ENCODE results near the gene POLN. TPM values are rescaled to one million over a fixed set of nuclear protein-coding genes. Genes with fewer than 3 reads are reported as not detected.
"Not testable (repeated sequence)": the region's sequence is repeated elsewhere in the genome, so short reads cannot be mapped to it uniquely, and the experiment has no call there.

POLN gene
- polyA plus RNA-seq, 1 experiment = 0.35 TPM

DNA sequence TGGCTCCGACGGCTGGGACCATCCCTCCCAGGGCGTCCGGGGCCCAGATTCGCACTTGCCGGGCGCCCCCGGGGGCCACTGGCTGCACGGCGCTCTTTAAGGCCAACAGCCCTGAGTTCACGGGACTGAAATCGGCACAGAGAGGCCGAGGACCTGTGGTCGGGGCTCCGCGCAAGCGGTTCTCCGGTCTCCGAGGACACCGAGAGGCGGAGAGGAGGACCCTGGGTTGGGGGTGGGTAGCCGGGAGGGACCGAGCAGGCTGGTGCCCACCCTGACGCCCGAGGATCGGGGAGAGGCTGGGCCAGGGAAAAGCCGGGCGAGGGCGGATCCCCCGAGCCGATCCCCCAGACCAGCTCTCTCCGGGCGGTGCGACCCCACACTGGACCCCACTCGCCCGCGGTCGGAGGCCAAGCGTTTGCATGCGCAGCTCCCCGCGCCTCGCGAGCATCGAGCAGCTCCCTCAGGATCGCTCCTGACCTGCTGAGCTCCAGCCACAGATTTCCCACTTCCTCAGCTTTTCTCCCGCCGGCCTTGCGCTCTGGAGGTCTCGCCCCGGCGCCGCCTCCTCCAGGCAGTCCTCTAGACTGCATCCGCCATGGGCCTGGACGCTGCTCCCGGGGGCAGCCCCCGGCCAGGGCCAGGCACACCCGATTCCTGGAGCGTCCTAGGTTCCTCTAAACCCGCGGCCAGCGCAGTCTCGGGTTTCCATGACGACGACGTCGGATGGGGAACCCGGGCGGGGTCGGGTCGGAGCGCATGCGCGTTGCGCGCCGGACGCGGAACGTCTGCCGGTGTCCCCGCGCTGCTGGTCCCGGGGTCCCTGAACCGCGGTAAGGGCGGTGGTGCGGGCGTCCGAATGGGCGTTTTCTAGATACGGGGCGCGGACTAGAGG lies 200.4 kb downstream of the POLN start:
- peaks cover 20% of the 10 kb centered on the region for H3K9me3 ChIP-seq (ENCODE audit: control insufficient read depth, insufficient read depth, low read length)
- no peak overlapping the region for H3K27ac ChIP-seq (ENCODE audit: low read depth, low read length)
- ChIA-PET POLR2A (no interaction called here), CTCF (no interaction called here)
- peak; percentile 15 for DNase-seq (ENCODE audit: low read depth, low spot score)
- TF ChIP-seq, protein P1, sequence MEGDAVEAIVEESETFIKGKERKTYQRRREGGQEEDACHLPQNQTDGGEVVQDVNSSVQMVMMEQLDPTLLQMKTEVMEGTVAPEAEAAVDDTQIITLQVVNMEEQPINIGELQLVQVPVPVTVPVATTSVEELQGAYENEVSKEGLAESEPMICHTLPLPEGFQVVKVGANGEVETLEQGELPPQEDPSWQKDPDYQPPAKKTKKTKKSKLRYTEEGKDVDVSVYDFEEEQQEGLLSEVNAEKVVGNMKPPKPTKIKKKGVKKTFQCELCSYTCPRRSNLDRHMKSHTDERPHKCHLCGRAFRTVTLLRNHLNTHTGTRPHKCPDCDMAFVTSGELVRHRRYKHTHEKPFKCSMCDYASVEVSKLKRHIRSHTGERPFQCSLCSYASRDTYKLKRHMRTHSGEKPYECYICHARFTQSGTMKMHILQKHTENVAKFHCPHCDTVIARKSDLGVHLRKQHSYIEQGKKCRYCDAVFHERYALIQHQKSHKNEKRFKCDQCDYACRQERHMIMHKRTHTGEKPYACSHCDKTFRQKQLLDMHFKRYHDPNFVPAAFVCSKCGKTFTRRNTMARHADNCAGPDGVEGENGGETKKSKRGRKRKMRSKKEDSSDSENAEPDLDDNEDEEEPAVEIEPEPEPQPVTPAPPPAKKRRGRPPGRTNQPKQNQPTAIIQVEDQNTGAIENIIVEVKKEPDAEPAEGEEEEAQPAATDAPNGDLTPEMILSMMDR (IDR thresholded peaks at IDR 0.05; ENCODE audit: low read depth, low read length) = no peak
- peaks cover 26% of the 10 kb centered on the region for H3K27me3 ChIP-seq (ENCODE audit: control insufficient read depth, insufficient read depth, low read length)
- H3K4me3 ChIP-seq (ENCODE audit: low read depth, low read length) = peak overlapping the region; percentile 76

DNA sequence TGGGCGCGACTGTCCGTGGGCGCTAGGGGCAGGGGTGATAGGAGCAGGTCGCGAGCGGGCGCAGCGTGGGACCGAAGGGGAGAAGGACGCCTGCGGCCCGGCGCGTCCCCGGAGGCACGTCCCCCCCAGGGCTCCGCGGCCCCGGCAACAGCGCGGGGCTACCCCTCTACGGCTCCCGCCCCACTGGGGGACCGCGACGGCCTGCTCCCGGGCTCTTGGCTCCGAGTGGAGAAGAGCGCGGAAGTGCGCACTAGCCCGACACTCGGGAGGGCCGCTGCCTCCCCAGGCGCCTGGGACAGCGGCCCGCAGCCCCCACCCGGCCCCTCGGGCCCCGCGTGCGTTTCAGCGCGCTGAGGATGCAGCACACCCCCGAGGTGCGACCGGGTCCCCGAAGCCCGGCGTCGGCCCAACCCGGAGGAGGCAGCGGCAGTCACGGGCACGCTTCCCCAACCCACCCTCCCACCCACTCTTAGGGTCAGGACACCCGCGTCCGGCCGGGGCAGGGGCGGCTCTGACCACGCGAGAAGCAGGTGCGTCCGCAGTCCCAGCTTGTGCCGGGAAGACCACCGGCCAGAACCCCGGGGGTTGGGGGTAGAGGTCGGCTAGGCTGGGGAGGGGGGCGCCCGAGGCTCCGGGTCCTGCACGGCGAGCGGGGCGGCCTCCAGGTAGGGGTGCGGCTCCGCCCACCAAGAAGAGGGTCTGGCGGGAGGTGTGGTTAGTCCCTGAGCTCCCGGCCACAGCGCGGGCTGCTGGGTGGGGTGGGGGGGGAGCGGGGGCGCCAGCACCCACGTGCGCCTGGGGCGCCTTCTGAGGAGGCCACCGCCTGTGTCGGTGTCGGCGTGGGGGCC lies 201.3 kb downstream of the POLN start:
- CTCF ChIA-PET = no interaction called here
- peaks cover 20% of the 10 kb centered on the region for H3K9me3 ChIP-seq (ENCODE audit: control insufficient read depth, insufficient read depth, low read length)
- no peak for DNase-seq (ENCODE audit: low read depth, low spot score)
- no peak overlapping the region for H3K4me3 ChIP-seq (ENCODE audit: low read depth, low read length)
- TF ChIP-seq, protein P1 (IDR thresholded peaks at IDR 0.05; ENCODE audit: low read depth, low read length) = no peak
- POLR2A ChIA-PET = no interaction called here
- H3K27me3 ChIP-seq (ENCODE audit: control insufficient read depth, insufficient read depth, low read length) = peaks cover 30% of the 10 kb centered on the region
- no peak overlapping the region for H3K27ac ChIP-seq (ENCODE audit: low read depth, low read length)

DNA sequence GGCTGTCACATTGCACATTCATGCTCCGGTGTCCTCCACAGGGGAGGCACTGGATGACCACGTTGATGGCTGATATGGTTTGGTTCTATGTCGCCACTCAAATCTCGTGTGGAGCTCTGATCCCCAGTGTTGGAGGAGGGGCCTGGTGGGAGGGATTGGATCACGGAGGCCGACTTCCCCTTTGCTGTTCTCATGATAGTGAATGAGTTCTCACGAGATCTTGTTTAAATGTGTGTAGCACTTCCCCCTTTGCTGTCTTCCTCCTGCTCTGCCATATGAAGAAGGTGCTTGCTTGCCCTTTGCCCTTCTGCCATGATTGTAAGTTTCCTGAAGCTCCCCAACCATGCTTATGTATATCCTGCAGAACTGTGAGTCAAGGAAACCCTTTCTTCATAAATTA lies 205.1 kb downstream of the POLN start:
- no peak overlapping the region for H3K4me3 ChIP-seq (ENCODE audit: low read depth, low read length)
- CTCF ChIA-PET = no interaction called here
- POLR2A ChIA-PET = no interaction called here

DNA sequence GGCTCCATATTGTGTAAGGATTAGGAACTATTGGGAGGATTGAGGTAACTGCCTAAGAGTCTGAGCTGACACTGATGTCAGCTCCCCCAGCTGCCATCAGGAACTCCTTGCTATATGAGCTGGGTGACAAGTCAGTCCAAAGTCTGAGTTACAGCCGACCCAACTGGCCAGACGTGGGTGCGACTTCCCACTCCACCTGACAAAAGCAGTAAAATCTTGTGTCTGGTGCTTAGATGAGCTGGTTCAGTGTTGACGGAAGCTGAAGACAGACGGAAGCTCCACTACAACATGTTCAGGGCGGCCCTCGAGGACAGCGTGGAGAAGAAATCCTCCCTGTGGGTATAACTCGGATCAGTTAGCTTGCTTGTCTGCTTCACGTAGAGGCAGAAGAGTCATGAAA lies 205.6 kb downstream of the POLN start:
- Histone ChIP-seq H3K27me3 (ENCODE audit: control insufficient read depth, insufficient read depth, low read length) (peaks cover 42% of the 10 kb centered on the region), H3K27ac (ENCODE audit: low read depth, low read length) (no peak overlapping the region), H3K9me3 (ENCODE audit: control insufficient read depth, insufficient read depth, low read length) (peaks cover 2% of the 10 kb centered on the region; the same call in 1 of the 2 replicates), H3K4me3 (ENCODE audit: low read depth, low read length) (no peak overlapping the region)
- CTCF ChIA-PET = no interaction called here
- DNase-seq (ENCODE audit: low read depth, low spot score) = no peak
- TF ChIP-seq, protein P1 (IDR thresholded peaks at IDR 0.05; ENCODE audit: low read depth, low read length) = no peak
- POLR2A ChIA-PET = interaction anchor here (0.6 kb wide), 1 partner anchor 119 kb away, joined by 8 read pairs; no protein-coding TSS in a partner anchor

More for the DNA sequence above, 205.1 kb downstream of the POLN start:
- Histone ChIP-seq H3K9me3 (ENCODE audit: control insufficient read depth, insufficient read depth, low read length) (peaks cover 6% of the 10 kb centered on the region; the same call in 1 of the 2 replicates), H3K27me3 (ENCODE audit: control insufficient read depth, insufficient read depth, low read length) (peaks cover 40% of the 10 kb centered on the region), H3K27ac (ENCODE audit: low read depth, low read length) (no peak overlapping the region)
- no peak for DNase-seq (ENCODE audit: low read depth, low spot score)
- TF ChIP-seq, protein P1 (IDR thresholded peaks at IDR 0.05; ENCODE audit: low read depth, low read length) = no peak

DNA sequence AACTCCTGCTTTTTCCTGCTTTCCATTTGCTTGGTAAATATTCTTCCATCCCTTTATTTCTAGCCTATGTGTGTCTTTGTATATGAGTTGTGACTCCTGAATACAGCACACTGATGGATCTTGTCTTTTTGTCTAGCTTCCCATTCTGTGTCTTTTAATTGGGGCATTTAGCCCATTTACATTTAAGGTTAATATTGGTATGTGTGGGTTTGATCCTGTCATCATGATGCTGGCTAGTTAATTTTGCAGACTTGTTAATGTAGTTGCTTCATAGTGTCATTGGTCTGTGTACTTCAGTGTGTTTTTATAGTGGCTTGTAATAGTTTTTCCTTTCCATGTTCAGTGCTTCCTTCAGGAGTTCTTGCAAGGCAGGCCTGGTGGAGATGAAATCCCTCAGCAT lies 210.8 kb downstream of the POLN start:
- H3K9me3 ChIP-seq (ENCODE audit: control insufficient read depth, insufficient read depth, low read length); H3K4me3 ChIP-seq (ENCODE audit: low read depth, low read length); DNase-seq (ENCODE audit: low read depth, low spot score); H3K27ac ChIP-seq (ENCODE audit: low read depth, low read length); POLR2A ChIA-PET: not testable (repeated sequence)
- CTCF ChIA-PET = interaction anchor here (0.6 kb wide), 2 partner anchors 90 to 371 kb away, joined by 3 to 4 read pairs; no protein-coding TSS in a partner anchor
- H3K27me3 ChIP-seq (ENCODE audit: control insufficient read depth, insufficient read depth, low read length) = peaks cover 28% of the 10 kb centered on the region

DNA sequence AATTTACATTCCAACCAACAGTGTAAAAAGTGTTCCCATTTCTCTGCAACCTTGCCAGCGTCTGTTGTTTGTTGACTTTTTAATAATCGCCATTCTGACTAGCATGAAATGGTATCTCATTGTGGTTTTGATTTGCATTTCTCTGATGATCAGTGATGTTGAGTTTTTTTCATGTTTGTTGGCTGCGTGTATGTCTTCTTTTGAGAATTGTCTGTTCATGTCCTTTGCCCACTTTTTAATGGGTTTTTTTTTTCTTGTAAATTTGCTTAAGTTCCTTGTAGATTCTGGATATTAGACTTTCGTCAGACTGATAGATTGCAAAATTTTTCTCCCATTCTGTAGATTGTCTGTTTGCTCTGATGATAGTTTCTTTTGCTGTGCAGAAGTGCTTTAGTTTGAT lies 214.8 kb downstream of the POLN start:
- H3K27ac ChIP-seq (ENCODE audit: low read depth, low read length); H3K4me3 ChIP-seq (ENCODE audit: low read depth, low read length); CTCF ChIA-PET; DNase-seq (ENCODE audit: low read depth, low spot score); H3K9me3 ChIP-seq (ENCODE audit: control insufficient read depth, insufficient read depth, low read length); POLR2A ChIA-PET: not testable (repeated sequence)
- peaks cover 43% of the 10 kb centered on the region for H3K27me3 ChIP-seq (ENCODE audit: control insufficient read depth, insufficient read depth, low read length)

Measured in AG04450 (cell line).